PC-9 (cell line): Measurements from ENCODE around the gene DCTN4. TPM values are rescaled to one million over a fixed set of nuclear protein-coding genes. Genes with fewer than 3 reads are reported as not detected.
A peak's percentile ranks its signal among the peaks of the same experiment; 100 is the strongest.

ENCODE experiments used
- BruUV-seq: library from RNA; stranded (reverse); fragments of 400-500 nt; replicated peaks from 2 replicates; lab custom pipeline; 2021; lab: Mats Ljungman, UMichigan
- CTCF ChIA-PET: fragments of 300-600 bp; sonication (Branson Sonifier 250); formaldehyde crosslinking; loops from one replicate; lab custom pipeline; 2022; ENCODE audit warnings: antibody characterized with exemption; lab: Charles Lee
- POLR2A ChIA-PET: fragments of 300-600 bp; sonication (Branson Sonifier 250); formaldehyde crosslinking; loops from one replicate; lab custom pipeline; 2022; ENCODE audit warnings: antibody characterized with exemption; ENCODE audit not compliant: unreplicated experiment; lab: Charles Lee
- DNase-seq, 2 experiments: peaks; one replicate each; pipeline versions ENCODE4 v3.0.0 to v3.0.0-alpha.2; 2015 to 2022; ENCODE audit warnings: mixed read lengths in 1 of 2
- H2AFZ ChIP-seq: fragments of 200-600 bp; sonication (generic); 2 replicates; pipeline ENCODE4 v1.8.1; 2017; ENCODE audit warnings: antibody characterized with exemption
- H3F3A ChIP-seq: fragments of 200-600 bp; sonication (generic); 2 replicates; pipeline ENCODE4 v1.8.1; 2017; ENCODE audit warnings: antibody characterized with exemption, mild to moderate bottlenecking, low read depth; ENCODE audit not compliant: insufficient read depth
- H3K27ac ChIP-seq: fragments of 200-600 bp; sonication (generic); 2 replicates; pipeline ENCODE4 v1.6.1; 2016; ENCODE audit warnings: mixed run types
- H3K27me3 ChIP-seq: fragments of 200-600 bp; sonication (generic); 2 replicates; pipeline ENCODE4 v1.6.1; 2016; ENCODE audit warnings: low read depth, mixed run types; ENCODE audit not compliant: insufficient read depth
- H3K36me3 ChIP-seq: fragments of 200-600 bp; sonication (generic); 2 replicates; pipeline ENCODE4 v1.6.1; 2016; ENCODE audit warnings: low read depth, mixed run types
- H3K4me1 ChIP-seq: fragments of 200-600 bp; sonication (generic); replicated peaks from 2 replicates; pipeline ENCODE4 v1.6.1; 2016; ENCODE audit warnings: mixed run types; ENCODE audit not compliant: insufficient read depth
- H3K4me2 ChIP-seq: fragments of 200-600 bp; sonication (generic); 2 replicates; pipeline ENCODE4 v1.6.1; 2017; ENCODE audit warnings: mixed run types
- H3K4me3 ChIP-seq: fragments of 200-600 bp; sonication (generic); 2 replicates; pipeline ENCODE4 v1.6.1; 2016; ENCODE audit warnings: mixed run types
- H3K79me2 ChIP-seq: fragments of 200-600 bp; sonication (generic); 2 replicates; pipeline ENCODE4 v1.6.1; 2017; ENCODE audit warnings: low read depth, mixed run types
- H3K9me2 ChIP-seq: fragments of 200-600 bp; sonication (generic); 2 replicates; pipeline ENCODE4 v1.8.1; 2017; ENCODE audit warnings: mild to moderate bottlenecking; ENCODE audit not compliant: insufficient read depth
- H3K9me3 ChIP-seq: fragments of 200-600 bp; sonication (generic); 2 replicates; pipeline ENCODE4 v1.8.1; 2016; ENCODE audit warnings: low read depth; ENCODE audit not compliant: insufficient read depth
- H4K20me1 ChIP-seq: fragments of 200-600 bp; sonication (generic); 2 replicates; pipeline ENCODE4 v1.8.1; 2017; ENCODE audit not compliant: insufficient read depth
- CTCF ChIP-seq: fragments of 200-600 bp; sonication (generic); conservative IDR thresholded peaks from 2 replicates; pipeline ENCODE4 v1.6.1; 2017; ENCODE audit warnings: mixed run types, antibody characterized with exemption, mild to moderate bottlenecking, moderate library complexity
- EZH2 ChIP-seq: fragments of 200-600 bp; sonication (generic); IDR thresholded peaks from 2 replicates; pipeline ENCODE4 v1.8.0; 2017; ENCODE audit warnings: antibody characterized with exemption, low read depth
- intact Hi-C: fragments of 100-400 bp; cut with micrococcal nuclease; formaldehyde crosslinking; loops from one replicate; pipeline ENCODE4 v1.10.0; 2022; ENCODE audit not compliant: unreplicated experiment
- total RNA-seq: library from RNA; stranded (reverse); gene quantifications from 2 replicates; pipeline ENCODE4 v1.2.3, GENCODE V29; 2021

The DCTN4 gene
- total RNA-seq, 1 experiment from 2014 or later = 49.1 TPM

GRCh38 chr5:150765011-150765798 is 6.4 kb upstream of the DCTN4 start:
- peaks cover 3% of the 10 kb centered on the region; the same call in 1 of the 2 replicates for H3K27me3 ChIP-seq
- H3K4me1 ChIP-seq = peaks cover 9% of the 10 kb centered on the region
- H3K36me3 ChIP-seq = no peaks in the 10 kb centered on the region
- no peak overlapping the region for H3K27ac ChIP-seq
- DNase-seq = no peak
- ChIA-PET CTCF (no interaction called here), POLR2A (no interaction called here)
- H3K4me3 ChIP-seq = no peak overlapping the region
- H4K20me1 ChIP-seq = no peaks in the 10 kb centered on the region
- H3K79me2 ChIP-seq = no peaks in the 10 kb centered on the region
- no peak overlapping the region for H3K4me2 ChIP-seq
- BruUV-seq = no TSS peak
- H3K9me2 ChIP-seq = no peaks in the 10 kb centered on the region; the same call in 1 of the 2 replicates
- intact Hi-C loops = no loop called here
- TF ChIP-seq CTCF = no peak
- TF ChIP-seq EZH2 = no peak
- H3K9me3 ChIP-seq = no peaks in the 10 kb centered on the region
- H2AFZ ChIP-seq = no peak overlapping the region
- no peaks in the 10 kb centered on the region for H3F3A ChIP-seq

- H3F3A ChIP-seq = no peaks in the 10 kb centered on the region
- H3K9me3 ChIP-seq = no peaks in the 10 kb centered on the region
- no peaks in the 10 kb centered on the region for H3K79me2 ChIP-seq
- no peaks in the 10 kb centered on the region for H4K20me1 ChIP-seq
- ChIA-PET CTCF (no interaction called here), POLR2A (no interaction called here)
- no peak overlapping the region for H3K4me2 ChIP-seq
- H3K27me3 ChIP-seq = peaks cover 3% of the 10 kb centered on the region; the same call in 1 of the 2 replicates
- BruUV-seq = no TSS peak
- no peak overlapping the region for H2AFZ ChIP-seq
- TF ChIP-seq EZH2 = no peak
- no peak for TF ChIP-seq CTCF
- intact Hi-C loops = no loop called here
- peaks cover 9% of the 10 kb centered on the region for H3K4me1 ChIP-seq
- no peak overlapping the region for H3K4me3 ChIP-seq
- no peaks in the 10 kb centered on the region; the same call in 1 of the 2 replicates for H3K9me2 ChIP-seq
- no peak for DNase-seq
- no peak overlapping the region for H3K27ac ChIP-seq
- no peaks in the 10 kb centered on the region for H3K36me3 ChIP-seq
These were observed 5.7 kb upstream of the DCTN4 start for GRCh38 chr5:150764530-150764929.

- H3K27ac ChIP-seq = no peak overlapping the region
- BruUV-seq = no TSS peak
- peak; percentile 49 to 69 for DNase-seq
- H3K9me3 ChIP-seq = no peaks in the 10 kb centered on the region
- intact Hi-C loops = no loop called here
- peaks cover 1% of the 10 kb centered on the region; the same call in 1 of the 2 replicates for H3K79me2 ChIP-seq
- H4K20me1 ChIP-seq = no peaks in the 10 kb centered on the region
- POLR2A ChIA-PET = interaction anchor here (0.5 to 0.7 kb wide), 2 partner anchors 56 to 84 kb away, joined by 3 to 5 read pairs; no protein-coding TSS in a partner anchor
- H3K36me3 ChIP-seq = no peaks in the 10 kb centered on the region
- H3K9me2 ChIP-seq = no peaks in the 10 kb centered on the region; the same call in 1 of the 2 replicates
- no peak overlapping the region for H3K4me3 ChIP-seq
- H3K27me3 ChIP-seq = peaks cover 3% of the 10 kb centered on the region; the same call in 1 of the 2 replicates
- peaks cover 13% of the 10 kb centered on the region for H3K4me1 ChIP-seq
- TF ChIP-seq EZH2 = no peak
- TF ChIP-seq CTCF = peak; percentile 18; the same call in 1 of the 2 replicates
- CTCF ChIA-PET = interaction anchor here (0.6 kb wide), 1 partner anchor 62 kb away, joined by 4 read pairs; the partner anchor contains the start of gene RBM22
- no peaks in the 10 kb centered on the region for H3F3A ChIP-seq
- H2AFZ ChIP-seq = no peak overlapping the region
- 0 out of 2 replicates have a peak overlapping the region, but pooled peaks have one; percentile 3 for H3K4me2 ChIP-seq
These were observed 4.4 kb upstream of the DCTN4 start for GRCh38 chr5:150763023-150763769.
